ENCODE results near the gene ATP6V1B1.

DNA sequence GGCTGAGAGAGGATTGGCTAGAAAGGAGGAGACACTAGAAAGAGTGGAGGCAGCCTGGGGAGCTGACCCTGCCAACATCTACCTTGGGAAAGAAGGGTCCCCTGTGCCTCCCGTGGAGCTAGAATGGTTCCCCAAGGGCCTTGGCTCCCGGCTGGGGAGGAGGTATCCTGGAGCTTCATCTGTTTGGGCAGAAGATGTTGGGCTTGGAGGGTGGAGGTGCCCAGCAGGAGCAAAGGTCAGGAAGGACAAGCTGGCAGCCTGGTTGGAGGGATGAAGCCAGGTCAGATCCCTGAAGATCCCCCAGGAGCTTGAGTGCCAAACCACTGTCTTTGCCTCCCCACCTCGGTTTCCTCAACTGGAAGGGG, 2.9 kb downstream of the ATP6V1B1 start:
- no peak for TF ChIP-seq BHLHE40 (IDR thresholded peaks at IDR 0.05; ENCODE audit: low read length)
- TF ChIP-seq CREB3 (tag; conservative IDR thresholded peaks at IDR 0.05; ENCODE audit: low read depth): no peak
- TF ChIP-seq CEBPB (tag; IDR thresholded peaks at IDR 0.05): no peak
- TF ChIP-seq CTCF (IDR thresholded peaks at IDR 0.05 in 2 of 3, conservative IDR thresholded peaks at IDR 0.05 in 1 of 3; ENCODE audit: insufficient read depth in 2 of 3, low read depth in 1 of 3, low read length in 3 of 3): no peak
- TF ChIP-seq GABPA (tag; conservative IDR thresholded peaks at IDR 0.05; ENCODE audit: low read depth): no peak
- no peak for TF ChIP-seq KDM4B (IDR thresholded peaks at IDR 0.05; ENCODE audit: borderline replicate concordance in 2 of 2, low read depth in 1 of 2)
- TF ChIP-seq EP300 (IDR thresholded peaks at IDR 0.05; ENCODE audit: low read length): no peak
